ENCODE measurements around the gene ZNF764.
"Not testable (repeated sequence)": the region's sequence is repeated elsewhere in the genome, so short reads cannot be mapped to it uniquely, and the experiment has no call there.

The ZNF764 gene

DNA sequence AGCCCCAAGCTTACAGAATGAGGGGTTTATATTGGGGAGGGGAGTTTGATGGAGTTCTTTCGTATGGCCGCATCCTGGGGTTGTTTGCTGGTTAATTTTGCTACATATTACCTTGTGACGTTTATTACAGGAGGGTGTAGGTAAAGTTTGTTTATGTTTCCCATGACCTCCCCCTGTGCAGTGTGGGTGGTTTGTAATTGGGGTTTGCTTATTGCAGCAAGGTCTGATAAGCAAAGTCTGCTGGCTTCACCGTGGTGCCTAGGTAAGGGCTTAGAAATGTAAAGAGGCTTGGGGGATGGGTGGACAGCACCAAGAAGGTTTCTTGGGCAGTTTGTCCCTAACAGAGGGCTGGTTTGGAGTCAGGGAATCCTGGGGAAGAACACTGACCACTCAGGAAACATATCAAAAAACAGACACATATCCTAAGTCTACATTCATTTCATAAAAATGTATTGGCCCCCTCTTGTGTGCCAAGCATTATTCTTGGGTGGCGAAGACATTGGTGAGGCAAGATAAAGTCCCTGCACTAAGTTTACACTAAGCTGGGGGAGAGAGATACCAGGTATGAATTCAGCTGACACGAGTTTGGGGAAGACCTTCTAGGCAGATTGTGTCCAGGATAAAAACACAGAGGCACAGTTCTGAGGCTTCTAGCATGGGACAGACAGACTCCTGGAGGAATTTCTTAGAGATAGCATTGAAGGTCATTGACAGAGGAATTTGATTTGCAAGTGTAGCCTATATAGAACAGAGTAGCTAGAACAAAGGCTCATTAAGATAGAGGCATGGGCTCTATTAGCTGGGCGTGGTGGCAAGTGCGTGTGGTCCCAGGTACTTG is 9.5 kb downstream of the ZNF764 start:
- TF ChIP-seq, protein P1, sequence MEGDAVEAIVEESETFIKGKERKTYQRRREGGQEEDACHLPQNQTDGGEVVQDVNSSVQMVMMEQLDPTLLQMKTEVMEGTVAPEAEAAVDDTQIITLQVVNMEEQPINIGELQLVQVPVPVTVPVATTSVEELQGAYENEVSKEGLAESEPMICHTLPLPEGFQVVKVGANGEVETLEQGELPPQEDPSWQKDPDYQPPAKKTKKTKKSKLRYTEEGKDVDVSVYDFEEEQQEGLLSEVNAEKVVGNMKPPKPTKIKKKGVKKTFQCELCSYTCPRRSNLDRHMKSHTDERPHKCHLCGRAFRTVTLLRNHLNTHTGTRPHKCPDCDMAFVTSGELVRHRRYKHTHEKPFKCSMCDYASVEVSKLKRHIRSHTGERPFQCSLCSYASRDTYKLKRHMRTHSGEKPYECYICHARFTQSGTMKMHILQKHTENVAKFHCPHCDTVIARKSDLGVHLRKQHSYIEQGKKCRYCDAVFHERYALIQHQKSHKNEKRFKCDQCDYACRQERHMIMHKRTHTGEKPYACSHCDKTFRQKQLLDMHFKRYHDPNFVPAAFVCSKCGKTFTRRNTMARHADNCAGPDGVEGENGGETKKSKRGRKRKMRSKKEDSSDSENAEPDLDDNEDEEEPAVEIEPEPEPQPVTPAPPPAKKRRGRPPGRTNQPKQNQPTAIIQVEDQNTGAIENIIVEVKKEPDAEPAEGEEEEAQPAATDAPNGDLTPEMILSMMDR (IDR thresholded peaks at IDR 0.05; ENCODE audit: insufficient read depth, low read depth, low read length, missing control alignments), result no peak
- no peak for DNase-seq (ENCODE audit: low read depth)
- no peak overlapping the region for H3K4me3 ChIP-seq (ENCODE audit: low read length)

DNA sequence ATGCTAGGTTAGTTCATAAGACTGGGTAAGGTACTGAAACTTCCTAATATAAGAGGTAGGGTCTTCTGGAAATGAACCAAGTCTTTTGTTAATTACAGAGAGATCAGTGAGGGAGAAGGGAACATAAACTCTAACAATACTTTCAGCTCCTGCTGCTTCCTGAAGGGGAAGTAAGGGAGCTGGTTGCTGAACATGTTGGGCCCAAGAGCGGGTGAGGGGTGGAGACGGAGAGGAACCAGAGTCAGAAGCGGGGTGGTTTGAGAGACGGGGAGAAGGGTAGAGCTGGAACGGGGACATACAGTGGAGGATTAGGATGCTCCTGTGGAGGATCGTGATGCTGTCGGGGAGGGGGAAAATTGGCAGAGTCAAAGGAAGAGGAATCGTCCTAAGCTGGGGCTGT is 12.1 kb downstream of the ZNF764 start:
- TF ChIP-seq, protein P1 (IDR thresholded peaks at IDR 0.05; ENCODE audit: insufficient read depth, low read depth, low read length, missing control alignments), result no peak
- H3K4me3 ChIP-seq (ENCODE audit: low read length), result no peak overlapping the region

DNA sequence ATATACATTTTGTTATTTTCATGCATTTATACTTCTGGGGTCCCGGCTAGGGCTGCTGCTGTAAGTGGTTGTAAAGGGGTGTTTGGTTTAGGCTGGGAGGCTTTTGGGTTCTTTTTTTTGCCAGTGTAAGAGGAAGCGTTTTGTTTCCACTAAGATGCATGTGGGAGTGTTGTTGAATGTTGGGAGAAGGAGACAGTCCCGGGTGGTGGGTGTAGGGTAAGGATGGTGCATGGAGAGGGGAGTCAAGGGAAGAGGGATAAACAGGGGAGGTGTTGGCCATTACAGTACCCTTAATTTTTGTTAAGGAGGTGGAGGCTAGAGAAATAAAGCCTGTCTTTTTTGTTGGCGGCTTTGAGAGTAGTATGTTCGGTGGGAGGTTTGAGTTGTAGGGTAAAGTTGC is 15.1 kb downstream of the ZNF764 start:
- TF ChIP-seq, protein P1 (IDR thresholded peaks at IDR 0.05; ENCODE audit: insufficient read depth, low read depth, low read length, missing control alignments), result no peak
- no peak for DNase-seq (ENCODE audit: low read depth)

More for the DNA sequence above, 12.1 kb downstream of the ZNF764 start:
- no peak for DNase-seq (ENCODE audit: low read depth)

DNA sequence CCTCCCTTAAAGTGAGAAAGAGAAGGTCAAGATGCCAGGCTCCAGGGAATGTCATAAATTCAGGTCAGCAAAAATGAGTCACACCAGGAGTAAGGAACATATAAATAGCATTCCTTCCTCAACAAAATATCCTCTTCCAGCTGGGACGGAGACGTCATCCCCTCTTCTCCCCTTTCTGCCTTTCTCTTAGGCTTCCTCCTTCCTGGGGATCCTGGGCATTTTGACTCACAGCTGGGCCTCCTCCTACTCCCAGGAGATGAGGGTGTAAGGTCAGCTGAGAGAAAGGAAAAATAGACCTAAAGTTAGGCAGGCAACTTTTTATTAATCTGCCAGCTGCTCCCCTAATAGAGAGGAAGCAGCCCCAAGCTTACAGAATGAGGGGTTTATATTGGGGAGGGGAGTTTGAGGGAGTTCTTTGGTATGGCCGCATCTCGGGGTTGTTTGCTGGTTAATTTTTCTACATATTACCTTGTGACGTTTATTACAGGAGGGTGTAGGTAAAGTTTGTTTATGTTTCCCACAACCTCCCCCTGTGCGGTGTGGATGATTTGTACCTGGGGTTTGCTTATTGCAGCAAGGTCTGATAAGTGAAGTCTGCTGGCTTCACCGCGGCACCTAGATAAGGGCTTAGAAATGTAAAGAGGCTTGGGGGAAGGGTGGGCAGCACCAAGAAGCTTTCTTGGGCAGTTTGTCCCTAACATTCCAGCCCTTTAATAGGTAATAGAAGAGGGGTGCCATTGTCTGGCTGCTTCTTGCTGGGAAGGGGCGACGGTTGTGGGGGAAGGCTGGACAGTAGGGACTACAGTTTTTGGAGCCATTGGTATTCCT is 16.5 kb downstream of the ZNF764 start:
- DNase-seq (ENCODE audit: low read depth), result no peak
- TF ChIP-seq, protein P1 (IDR thresholded peaks at IDR 0.05; ENCODE audit: insufficient read depth, low read depth, low read length, missing control alignments), result no peak
- H3K4me3 ChIP-seq (ENCODE audit: low read length), result no peak overlapping the region

More for the DNA sequence above, 15.1 kb downstream of the ZNF764 start:
- H3K4me3 ChIP-seq (ENCODE audit: low read length), result no peak overlapping the region

DNA sequence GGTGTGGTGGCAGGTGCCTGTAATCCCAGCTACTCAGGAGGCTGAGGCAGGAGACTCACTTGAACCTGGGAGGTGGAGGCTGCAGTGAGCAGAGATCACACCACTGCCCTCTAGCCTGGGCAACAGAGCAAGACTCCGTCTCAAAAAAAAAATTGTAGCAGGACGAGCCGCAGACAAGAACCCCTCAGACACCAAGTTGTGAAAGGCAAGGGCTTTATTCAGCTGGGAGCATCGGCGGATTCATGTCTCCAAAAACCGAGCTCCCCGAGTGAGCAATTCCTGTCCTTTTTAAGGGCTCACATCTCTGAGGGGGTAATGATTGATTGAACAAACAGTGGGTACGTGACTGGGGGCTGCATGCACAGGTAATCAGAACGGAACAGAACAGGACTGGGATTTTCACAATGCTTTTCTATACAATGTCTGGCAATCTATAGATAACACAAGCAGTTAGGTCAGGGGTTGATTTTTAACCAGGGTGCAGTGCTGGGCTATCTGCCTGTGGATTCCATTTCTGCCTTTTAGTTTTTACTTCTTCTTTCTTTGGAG is 17.2 kb downstream of the ZNF764 start:
- H3K4me3 ChIP-seq (ENCODE audit: low read length); DNase-seq (ENCODE audit: low read depth): not testable (repeated sequence)

DNA sequence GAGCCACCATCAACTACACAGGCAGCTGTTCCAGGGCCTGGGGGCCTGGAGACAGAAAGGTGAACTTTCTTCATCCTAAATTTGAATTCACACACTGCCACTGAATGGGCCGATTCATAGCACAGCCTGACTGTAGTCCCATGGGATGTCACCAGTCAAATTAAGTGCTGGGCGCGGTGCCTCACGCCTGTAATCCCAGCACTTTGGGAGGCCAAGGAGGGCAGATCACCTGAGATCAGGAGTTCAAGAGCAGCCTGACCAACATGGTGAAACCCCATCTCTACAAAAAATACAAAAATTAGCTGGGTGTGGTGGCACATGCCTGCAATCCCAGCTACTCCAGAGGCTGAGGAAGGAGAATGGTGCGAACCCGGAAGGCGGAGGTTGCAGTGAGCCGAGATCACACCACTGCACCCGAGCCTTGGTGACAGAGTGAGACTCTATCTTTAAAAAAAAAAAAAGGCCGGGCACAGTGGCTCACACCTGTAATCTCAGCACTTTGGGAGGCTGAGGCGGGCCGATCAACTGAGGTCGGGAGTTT is 18.1 kb downstream of the ZNF764 start:
- not testable (repeated sequence) for DNase-seq (ENCODE audit: low read depth); H3K4me3 ChIP-seq (ENCODE audit: low read length)

DNA sequence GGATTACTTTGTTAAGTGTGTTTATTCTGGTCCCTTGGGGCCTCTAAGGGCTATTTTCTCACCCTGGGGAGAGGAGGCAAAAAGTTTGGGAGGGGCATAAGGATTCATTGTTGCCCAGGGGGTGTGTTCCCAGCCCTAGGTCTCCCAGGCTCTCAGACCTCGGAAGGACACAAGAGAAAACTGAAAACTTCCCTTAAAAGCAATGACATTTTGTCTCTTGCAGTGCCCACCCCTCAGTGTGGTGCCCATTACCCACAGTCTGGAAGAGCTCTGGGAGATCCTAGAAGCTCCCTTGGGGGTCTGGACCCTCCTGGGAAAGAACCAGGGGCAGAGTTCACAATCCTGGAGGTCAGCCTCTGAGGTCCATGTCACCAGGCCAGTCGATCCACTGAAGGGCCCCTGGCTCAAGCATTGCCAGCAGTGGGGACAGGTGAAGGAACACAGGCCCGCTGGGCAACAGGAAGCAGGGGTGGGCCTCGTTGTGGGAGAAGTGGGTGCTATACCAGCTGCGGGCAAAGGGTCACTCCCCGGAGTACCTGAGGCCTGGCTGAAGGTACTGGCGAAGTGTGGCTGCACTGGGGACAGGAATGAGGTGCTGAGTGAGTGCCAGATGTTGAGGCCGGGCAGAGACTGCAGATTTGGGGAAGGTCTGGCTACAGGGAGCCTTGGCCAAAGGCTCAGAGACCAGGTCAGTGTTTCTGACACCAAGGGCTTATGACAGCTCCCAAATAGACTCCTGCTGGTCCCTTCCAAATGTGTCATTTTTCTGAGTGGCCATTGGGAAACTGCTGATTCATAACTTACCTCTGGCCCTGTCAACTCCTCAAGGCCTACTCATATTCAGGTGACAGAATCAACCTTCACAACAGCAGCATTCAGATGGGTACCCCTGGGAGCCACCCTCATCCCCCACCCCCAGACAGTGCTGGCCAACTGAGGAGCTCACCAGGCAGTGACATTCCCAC is 18.9 kb downstream of the ZNF764 start:
- TF ChIP-seq, protein P1 (IDR thresholded peaks at IDR 0.05; ENCODE audit: insufficient read depth, low read depth, low read length, missing control alignments), result no peak
- DNase-seq (ENCODE audit: low read depth), result no peak
- H3K4me3 ChIP-seq (ENCODE audit: low read length), result no peak overlapping the region

DNA sequence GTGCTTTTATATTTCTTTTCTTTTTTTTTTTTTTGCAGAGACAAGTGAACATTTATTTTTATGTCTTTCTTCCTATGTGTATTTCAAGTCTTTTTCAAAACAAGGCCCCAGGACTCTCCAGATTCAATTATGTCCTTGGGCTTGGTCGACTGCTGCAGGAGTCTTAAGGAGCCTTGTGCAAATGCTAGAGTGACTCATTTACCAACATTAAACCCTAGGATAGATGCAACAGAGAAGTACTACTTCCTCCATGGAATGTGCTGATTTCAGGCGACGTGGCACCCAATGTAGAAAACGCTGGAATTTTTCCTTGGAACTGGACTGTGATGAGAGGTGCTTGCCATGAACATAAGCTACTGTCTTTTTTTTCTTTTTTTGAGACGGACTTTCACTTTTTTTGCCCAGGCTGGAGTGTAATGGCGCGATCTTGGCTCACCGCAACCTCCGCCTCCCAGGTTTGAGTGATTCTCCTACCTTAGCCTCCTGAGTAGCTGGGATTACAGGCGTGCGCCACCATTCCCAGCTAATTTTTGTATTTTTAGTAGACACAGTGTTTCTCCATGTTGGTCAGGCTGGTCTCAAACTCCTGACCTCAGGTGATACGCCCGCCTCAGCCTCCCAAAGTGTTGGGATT is 21.7 kb downstream of the ZNF764 start:
- DNase-seq (ENCODE audit: low read depth), result peak; percentile 45
- H3K4me3 ChIP-seq (ENCODE audit: low read length), result peak overlapping the region; percentile 94
